Hepatocyte (in vitro differentiated cells): ENCODE results near the gene MRFAP1L1.

Experiments
- CTCF ChIP-seq: fragments of 200-600 bp; sonication (generic); IDR thresholded peaks from 2 replicates; pipeline ENCODE4 v1.5.1; 2016; ENCODE audit warnings: antibody characterized with exemption, mild to moderate bottlenecking; ENCODE audit not compliant: poor library complexity
- EZH2 ChIP-seq: fragments of 200-600 bp; sonication (generic); IDR thresholded peaks from 2 replicates; pipeline ENCODE4 v1.6.1; 2016; ENCODE audit warnings: antibody characterized with exemption, mild to moderate bottlenecking, borderline replicate concordance
- EZH2phosphoT487 ChIP-seq: fragments of 200-600 bp; sonication (generic); IDR thresholded peaks from one replicate; pipeline ENCODE4 v1.6.1; 2018; ENCODE audit warnings: antibody characterized with exemption, mild to moderate bottlenecking, low read depth, moderate library complexity; ENCODE audit not compliant: unreplicated experiment, severe bottlenecking

GRCh38 chr4:6755088-6755753 is 45.6 kb upstream of the MRFAP1L1 start:
- TF ChIP-seq CTCF, result no peak
- no peak for TF ChIP-seq EZH2phosphoT487
- no peak for TF ChIP-seq EZH2
